Stimulated activated CD4-positive, alpha-beta T cell treated with anti-CD3 and anti-CD28 coated beads, Interleukin-1b, Interleukin-23, amount 100 ng/mL, for 4 hours (primary cell): ENCODE data around the gene TRIM39.

Experiments used
- DNase-seq, 2 donors: peaks; one replicate each; pipeline ENCODE4 v3.0.0-alpha.2; 2020; ENCODE audit warnings: low read depth in 2 of 2

TRIM39 gene

DNA sequence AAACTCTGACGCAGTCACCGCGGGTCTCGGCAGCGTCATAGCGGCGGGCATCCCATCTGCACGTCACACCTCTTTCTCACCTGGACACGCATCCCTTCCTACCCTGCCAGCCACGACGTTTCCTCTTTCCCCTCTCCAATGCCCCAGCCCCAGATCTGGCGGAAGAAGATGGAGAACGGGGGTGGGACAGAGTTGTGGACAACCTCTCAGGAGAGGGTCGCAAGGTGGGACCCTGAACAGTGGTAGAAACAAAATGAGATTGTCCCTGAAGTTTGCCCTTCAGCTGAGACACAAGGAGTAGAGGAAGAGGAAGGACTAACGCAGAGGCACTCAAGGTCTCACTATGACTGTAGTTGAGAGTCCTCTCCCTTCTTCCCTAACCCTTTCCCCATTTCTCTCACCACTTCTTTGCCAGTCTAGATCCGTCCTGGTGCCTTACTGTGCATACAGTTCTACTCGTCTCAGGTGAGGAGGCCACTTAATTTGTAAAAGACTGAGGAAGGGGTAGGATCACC lies 562 bp downstream of the TRIM39 start:
- no peak for DNase-seq

DNA sequence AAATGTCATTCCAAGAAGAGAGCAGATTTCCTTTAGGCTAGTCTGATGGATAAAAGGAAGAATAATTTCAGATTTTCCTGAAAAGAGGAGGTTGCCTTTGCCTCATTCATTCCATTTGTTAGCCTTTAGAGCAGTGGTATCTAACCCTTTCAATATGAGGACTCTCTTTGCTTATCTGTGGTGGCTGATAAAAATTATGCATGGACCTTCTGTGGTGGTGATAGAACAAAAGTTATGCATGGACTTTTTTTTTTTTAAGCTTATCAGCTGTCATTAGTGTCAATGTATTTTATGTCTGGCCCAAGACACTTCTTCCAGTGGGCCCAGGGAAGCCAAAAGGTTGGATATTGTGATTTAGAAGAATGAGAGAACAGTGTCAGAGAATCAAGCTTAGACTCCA lies 1.7 kb downstream of the TRIM39 start:
- DNase-seq = no peak

DNA sequence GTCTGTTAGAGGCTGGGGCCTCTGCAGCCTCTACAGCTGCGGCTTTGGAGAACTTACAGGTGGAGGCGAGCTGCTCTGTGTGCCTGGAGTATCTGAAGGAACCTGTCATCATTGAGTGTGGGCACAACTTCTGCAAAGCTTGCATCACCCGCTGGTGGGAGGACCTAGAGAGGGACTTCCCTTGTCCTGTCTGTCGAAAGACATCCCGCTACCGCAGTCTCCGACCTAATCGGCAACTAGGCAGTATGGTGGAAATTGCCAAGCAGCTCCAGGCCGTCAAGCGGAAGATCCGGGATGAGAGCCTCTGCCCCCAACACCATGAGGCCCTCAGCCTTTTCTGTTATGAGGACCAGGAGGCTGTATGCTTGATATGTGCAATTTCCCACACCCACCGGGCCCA lies 2.6 kb downstream of the TRIM39 start:
- no peak for DNase-seq

DNA sequence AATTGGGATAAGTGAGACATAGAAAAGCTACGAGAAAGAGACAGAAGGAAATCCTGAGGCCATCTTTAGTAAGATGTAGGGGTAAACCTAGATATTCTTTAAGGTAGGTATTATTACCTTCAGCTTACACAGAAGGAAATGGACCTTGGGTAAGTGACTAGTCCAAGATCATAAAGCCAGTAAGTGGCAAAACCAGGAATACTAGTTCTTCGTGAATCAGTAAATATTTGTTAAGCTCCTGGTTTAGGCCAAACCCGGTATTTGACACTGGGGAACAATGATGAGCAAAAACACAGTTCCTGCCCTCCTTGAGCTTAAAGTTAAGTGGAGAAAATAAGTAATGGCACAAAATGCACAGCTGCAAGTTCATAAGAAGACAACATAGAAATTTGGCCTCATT lies 5.3 kb downstream of the TRIM39 start:
- no peak for DNase-seq

DNA sequence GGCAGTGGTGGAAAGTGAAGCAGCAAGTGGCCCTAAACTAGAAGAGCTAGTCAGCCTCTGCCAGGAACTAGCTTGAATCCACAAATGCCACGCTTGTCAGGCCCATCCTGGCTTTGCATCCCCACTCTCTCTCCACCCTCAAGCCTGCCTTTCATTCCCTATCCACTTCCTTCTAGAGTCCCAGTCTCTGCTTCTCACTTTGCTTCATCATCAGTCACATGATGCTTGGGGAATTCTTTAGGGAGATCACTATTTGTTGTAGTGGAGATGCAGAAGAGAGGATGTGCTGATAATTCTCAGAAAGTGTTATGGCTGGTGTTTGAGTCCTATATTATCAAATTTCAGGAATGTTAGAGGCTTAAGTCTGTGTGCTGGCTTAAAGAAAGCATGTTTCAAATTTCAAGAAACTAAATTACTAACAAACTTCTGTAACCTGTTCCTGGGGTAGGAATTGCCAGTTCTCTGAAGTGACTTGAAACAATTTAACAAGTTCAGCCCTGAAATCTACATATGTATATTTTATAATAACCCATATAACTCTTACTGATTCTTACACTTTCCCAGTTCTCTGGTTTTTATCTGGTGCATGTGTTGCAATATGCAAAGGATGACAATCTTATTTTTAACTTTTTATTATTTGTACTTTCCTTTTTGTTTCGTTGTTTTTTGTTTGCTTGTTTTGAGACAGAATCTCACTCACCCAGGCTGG lies 7.5 kb downstream of the TRIM39 start:
- DNase-seq = no peak

DNA sequence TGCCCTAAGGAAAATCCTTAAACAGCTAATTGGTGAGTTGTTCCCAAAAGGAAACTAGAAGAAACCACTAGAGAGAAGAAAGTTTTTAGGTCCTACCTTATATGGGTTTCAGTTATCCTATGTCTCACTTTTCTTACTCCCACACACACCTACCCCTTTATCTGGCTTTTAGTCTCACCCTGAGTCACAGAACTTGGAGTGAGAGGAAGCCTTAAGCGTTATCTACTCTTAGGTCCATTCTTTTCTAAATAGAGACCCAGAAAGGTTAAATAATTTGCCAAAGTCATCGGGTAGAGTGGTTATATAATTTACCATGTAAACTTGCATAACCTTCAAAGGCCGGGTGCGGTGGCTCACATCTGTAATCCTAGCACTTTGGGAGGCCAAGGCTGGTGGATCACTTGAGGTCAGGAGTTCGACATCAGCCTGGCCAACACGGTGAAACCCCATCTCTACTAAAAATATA lies 13.9 kb downstream of the TRIM39 start:
- no peak for DNase-seq

DNA sequence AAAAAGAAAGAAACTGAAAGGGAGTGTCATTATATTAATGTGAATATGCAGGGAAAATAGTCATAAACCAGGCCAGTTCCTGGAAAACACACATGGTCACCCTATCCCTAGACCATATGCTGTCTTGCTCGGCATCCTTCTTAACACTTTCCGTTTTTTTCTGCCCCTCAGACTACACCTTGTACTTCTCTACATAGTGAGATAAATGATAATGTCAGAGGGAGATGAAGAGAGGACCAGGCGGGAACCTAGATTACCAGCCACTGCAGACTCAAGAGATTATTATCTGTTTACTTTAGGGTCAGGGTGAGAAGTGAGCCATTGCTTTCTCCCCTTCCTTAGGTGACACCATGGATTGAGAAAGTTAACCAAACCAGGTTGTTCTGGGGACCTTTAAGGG lies 14.5 kb downstream of the TRIM39 start:
- no peak for DNase-seq

DNA sequence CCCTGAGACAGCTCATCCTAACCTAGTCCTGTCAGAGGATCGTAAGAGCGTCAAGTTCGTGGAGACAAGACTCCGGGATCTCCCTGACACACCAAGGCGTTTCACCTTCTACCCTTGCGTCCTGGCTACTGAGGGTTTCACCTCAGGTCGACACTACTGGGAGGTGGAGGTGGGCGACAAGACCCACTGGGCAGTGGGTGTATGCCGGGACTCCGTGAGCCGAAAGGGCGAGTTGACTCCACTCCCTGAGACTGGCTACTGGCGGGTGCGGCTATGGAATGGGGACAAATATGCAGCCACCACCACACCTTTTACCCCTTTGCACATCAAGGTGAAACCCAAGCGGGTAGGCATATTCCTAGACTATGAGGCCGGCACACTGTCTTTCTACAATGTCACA lies 15.0 kb downstream of the TRIM39 start:
- DNase-seq = no peak

DNA sequence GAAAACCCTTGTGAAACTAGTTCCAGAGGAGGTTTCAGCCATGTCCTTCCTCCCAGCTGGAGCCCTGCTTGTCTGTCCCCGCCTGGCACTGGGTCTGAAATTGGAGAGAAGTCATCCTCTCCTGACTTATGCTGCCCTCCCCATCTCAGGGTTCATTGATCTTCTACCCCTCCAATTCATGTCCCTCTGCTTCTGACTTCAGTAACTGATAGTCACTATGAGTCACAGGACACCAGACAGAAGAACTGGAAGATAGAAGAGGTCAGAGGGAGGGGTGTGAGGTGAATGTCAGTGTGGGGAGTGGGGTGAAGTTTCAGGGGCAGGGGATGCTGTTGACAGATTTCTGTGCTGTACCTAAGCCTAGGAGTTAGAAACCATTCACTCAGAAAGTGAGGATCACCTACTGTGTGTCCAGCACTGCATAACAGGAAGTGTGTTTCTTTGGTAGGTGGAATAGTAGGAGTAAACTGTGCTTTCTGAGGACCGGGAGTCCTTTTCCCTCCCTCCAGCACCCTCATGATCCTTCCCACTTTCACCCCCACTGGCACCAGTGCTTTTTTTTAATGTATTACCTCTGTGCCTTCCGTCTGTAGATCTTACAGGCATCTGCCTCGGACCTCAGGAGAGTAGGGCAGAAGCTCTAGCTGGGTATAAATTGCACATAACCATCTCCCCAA lies 17.6 kb downstream of the TRIM39 start:
- DNase-seq = no peak

DNA sequence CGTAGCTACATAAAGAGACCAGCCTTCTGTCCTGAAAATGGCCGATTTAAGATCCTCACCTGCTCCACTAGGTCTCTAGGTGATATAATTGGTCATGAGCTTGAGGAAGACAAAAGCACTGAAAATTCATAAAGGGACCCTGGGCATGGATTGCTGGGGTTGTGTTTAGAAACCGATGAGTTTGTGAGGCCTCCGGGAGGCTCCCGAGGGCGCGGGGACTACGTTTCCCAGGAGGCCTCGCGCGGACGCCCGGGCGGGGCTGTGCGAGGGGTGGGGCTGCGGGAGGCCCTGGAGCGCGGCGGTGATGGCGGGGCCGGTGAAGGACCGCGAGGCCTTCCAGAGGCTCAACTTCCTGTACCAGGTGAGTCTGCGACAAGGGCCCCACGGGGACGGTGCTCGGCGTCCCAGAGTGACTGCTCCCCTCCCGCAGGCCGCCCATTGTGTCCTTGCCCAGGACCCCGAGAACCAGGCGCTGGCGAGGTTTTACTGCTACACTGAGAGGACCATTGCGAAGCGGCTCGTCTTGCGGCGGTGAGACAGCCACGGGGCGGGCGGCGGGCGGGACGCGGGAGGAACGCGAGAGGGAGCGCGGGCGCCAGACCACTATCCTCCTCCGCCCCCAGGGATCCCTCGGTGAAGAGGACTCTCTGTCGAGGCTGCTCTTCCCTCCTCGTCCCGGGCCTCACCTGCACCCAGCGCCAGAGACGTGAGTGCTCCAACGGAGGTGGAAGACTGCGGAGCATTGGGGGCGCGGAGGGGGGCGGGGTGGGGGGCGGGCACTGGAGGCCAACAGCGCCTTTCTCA lies 18.3 kb downstream of the TRIM39 start, which contains the start of gene RPP21:
Gene RPP21 (plus strand): TSS at position 289 of the 804 bp plus-strand sequence. CDS start 16 bp downstream, at position 305.
- DNase-seq = peak; percentile 76 to 85

DNA sequence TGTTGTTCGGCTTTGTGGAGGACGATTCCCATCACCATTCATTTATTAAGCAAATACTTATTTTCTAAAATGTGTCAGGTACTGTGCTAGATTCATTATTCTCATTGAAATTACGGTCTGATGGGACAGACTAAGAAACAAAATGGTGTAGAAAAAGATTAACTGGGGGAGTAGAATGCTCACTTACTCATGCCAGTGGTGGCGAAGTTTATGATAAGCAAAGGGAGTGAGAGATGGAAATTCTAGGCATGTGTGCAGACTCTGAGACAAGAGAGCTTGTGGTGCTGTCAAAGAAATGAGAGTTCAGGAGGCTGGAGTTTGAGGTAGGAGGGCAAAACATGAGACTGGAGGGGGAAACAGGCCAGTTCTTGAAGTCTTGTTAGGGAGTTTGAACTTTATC lies 19.1 kb downstream of the TRIM39 start:
- DNase-seq = no peak

DNA sequence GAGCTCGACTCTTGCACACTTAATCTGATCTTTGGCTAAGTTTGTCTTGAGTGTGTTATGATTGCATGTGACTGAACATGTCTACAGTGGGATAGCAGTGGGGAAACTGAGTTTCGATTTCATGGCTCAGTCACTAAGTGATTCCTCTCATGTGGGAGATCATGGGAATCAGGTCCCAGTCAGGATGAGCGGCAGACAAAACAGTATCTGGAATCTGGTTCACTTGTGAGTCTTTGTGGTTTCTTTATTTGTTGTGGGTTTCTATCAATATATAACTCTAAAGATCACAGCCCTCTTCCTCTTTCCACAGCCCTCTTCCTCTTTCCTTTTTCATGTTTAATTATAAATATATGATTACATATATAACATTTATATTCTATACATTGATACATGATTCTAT lies 22.2 kb downstream of the TRIM39 start:
- no peak for DNase-seq

DNA sequence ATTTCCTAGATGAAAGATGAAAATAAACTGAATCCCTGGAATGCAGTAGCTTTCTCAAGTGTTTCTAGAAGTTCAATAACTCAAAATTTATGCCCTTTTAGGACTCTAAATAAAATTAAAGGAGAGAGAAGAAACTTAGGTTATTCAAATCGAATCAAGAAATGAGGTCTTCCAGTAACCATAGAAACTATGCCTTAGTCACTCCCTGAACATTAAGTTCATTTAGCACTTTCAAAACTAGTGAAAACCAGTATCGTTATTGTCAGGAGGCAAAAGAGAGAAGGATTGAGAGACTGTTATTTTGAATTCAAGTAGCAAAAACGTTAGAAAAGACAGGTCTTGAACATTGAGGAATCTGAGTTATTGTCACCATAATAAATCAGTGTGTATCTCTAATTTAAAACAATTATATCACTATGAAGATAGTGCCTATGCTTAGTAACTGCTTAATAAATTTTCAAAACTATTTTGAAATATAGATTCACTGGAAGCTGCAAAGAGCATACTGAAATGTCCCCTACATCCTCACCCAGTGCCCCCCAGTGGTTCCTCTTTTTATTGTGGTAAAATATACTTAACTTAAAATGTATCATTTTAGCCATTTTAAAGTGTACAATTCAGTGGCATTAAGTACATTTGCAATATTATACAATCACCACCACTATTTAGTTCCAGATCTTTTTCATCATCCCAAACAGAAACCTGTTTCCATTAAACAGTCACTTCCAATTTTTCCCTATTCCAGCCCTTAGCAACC lies 22.9 kb downstream of the TRIM39 start:
- DNase-seq = no peak

DNA sequence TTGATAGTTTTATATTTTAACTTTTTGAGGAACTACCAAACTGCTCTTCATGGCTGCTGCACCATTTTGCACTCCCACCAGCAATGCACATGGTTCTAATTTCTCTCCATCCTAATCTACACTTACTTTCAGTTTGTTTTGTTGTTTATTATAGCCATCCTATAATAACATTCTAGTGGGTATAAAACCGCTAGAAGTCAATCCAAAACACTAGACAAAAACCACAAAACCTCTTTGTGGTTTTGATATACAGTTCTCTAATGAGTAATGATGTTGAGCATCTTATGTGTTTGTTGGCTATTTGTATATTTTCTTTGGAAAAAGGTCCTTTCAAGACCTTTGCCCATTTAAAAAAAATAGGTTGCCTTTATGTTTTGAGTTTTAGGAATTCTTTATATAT lies 23.8 kb downstream of the TRIM39 start:
- no peak for DNase-seq

DNA sequence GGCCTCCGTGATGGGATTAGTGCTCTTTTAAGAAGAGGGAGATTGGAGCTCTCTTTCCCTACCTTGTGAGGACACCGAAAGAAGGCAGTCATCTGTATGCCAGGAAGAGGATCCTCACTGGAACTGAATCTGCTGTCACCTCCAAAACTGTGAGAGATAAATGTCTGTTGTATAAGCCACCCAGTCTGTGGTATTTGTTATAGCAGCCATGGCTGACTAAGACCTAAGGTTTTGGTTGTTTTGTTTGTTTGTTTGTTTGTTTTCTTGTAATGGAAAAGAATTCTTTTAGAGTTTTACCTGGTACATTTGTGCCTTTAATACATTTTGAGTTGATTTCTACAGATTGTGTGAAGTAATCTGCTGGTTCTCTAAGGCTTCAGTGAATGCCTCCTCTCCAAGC lies 25.8 kb downstream of the TRIM39 start:
- no peak for DNase-seq

DNA sequence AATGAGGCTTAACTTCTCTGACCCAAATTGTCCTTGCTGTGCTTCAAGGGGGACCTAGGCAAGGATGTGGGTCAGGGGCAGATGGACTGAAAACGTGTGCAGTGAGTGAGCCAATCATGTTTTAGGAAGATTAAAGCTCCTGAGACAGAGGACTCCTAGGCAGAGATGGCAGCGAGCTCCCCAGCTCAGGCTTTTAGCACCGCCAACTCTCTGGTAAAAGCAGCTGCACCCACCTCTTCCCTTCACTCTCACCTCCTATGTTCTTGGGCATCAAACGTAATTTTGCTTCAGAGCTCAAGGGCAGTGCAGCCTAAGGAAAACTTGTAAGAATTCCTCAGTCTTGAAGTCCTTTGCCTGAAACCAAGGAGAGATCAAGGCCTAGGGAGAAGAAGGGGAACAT lies 28.6 kb downstream of the TRIM39 start:
- DNase-seq = no peak

DNA sequence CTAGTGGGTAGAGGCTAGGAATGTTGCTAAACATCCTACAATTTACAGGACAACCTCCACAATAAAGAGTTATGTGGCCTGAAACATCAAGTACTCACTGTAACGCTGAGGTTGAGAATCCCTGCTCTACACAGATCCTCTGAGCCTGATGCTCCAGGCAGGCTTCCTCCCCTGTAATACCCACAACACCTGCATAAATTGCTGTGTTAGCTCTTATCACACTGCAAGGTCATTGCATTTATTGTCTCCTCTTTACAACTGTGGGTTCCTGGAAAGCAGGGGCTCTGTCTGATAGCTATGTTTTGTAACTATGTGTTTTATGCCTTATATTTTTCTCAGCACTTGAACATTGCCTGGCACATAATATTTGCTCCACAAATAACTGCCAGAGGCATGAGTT lies 29.8 kb downstream of the TRIM39 start:
- DNase-seq = no peak

DNA sequence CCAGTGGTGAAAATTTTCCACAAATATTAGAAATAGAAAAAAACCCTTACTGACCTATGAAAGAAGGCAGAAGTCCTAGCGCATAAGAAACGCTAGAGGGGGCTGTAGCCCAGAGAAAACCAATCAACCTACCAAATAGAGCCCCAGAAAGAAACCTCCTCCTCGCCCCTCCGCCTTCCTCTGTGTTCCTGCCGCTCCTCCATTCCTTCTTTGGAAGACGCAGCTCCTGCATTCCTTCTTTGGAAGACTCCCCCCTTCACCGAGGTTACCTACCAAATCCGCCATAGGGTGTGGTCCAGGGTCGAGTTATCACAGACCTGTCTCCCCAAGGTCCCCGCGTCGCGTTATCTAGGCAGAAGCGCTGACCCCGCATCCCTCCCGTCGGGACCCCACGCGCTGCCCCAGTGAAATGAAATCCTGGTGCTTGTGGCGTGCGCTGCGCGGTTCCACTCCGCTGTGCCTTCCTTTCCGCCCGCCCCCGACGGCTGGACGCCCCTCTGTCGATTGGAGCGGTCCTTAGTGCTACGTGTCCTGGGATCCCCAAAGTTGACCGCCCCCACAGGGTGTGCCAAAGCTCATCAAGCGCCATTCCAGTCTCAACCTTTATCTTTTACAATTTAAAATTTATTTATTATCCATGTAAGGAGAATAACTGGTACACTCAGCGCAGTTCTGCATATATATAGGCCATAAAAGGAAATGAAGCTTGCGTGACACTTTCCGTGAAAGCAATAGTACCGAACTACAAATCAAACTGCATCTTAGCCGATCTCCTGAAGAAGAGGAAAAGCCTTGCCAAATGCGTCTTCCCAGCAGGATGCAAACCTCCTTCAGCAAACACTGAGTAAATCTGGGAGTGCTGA lies 31.2 kb downstream of the TRIM39 start:
- DNase-seq = peak; percentile 19 to 37

DNA sequence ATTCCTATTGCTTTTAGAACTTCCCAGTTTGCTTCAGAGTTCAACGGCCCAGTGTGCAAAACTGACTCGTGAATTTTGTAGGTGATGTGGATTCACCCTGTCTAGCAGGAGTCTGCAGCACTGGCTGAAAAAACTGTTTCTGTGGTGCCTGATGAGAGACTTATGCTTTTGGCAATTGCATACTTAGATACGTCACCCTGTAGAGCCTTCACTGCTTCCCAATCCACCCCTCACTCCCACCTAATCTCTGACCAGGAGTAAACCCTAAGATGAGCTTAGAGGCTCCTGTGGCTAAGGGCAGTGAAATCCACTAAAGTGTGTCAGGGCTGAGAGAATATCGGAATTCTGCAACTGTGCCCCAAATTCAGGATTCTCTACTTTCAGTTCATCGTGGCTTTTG lies 32.5 kb downstream of the TRIM39 start:
- DNase-seq = no peak

DNA sequence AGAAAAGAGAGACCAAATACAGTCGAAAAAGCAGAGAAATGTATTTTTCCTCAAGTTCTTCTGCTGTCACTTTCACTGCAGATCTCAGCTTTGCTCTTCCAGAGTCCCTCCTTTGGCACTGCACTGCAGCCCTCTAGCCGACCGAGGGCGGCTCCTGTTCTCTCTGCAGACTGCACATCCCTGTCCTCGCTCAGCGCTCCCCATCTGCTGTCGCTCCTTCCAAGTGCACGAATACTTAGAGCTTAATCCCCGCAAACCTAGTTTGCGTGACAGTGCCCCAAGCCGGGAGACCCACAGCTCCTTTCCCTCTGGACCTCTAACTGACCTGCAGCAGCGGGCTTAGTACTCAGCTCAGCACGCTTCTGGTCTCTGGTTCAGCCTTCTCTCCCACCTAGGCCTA lies 33.4 kb downstream of the TRIM39 start:
- no peak for DNase-seq

DNA sequence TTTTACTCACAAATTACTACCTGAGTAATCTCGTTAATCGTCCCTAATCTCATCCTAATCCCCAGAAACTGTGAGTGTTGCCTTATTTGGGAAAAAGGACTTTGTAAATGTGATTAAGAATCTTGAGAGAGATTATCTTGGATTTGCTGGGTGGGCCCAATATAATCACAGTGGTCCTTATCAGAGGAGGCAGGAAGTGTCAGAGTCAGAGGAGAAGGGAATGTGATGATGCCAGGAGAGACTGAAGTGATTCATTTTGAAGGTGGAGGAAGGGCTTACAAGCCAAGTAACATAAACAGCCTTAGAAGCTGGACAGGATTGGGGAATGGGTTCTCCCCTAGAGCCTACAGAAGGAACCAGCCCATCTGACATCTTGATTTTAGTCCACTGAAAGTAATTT lies 34.9 kb downstream of the TRIM39 start:
- DNase-seq = no peak
